Cardiac fibroblast (primary cell): Measurements from ENCODE around the gene STON2.

Experiments used
- DNase-seq, 2 donors: peaks; one replicate each; pipeline versions ENCODE4 v3.0.0 to v3.0.0-alpha.2; 2010; ENCODE audit warnings: low read depth in 2 of 2
- H3K4me3 ChIP-seq, 2 donors: replicated peaks in 1 of 2; 1 replicate in 1 of 2; 2 replicates in 1 of 2; pipeline ENCODE4 v1.5.1; 2011; ENCODE audit warnings: low read depth in 2 of 2, low read length in 2 of 2, mild to moderate bottlenecking in 2 of 2, moderate library complexity in 1 of 2
- TF ChIP-seq, protein P1 (sequence below): IDR thresholded peaks from one replicate; pipeline ENCODE4 v1.5.1; 2011; ENCODE audit warnings: low read depth, mild to moderate bottlenecking, low read length, inconsistent platforms

Gene STON2

DNA sequence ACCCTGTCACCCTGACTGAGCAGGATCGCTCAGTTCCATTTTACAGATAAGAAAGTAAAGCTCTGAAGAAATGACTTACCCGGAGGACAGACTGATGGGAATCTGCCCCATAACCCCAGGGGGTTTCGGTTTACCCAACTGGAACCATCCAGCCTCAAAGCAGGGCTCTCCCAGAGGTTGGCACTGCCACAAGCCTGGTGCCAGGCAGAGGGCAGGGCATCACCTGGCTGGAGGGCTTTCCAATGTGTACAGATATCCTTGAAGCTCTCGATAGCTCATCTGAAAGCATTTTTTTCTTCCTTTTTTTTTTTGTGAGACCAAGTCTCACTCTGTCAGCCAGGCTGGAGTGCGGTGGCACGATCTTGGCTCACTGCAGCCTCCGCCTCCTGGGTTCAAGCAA is 33.2 kb downstream of the STON2 start:
- TF ChIP-seq, protein P1, sequence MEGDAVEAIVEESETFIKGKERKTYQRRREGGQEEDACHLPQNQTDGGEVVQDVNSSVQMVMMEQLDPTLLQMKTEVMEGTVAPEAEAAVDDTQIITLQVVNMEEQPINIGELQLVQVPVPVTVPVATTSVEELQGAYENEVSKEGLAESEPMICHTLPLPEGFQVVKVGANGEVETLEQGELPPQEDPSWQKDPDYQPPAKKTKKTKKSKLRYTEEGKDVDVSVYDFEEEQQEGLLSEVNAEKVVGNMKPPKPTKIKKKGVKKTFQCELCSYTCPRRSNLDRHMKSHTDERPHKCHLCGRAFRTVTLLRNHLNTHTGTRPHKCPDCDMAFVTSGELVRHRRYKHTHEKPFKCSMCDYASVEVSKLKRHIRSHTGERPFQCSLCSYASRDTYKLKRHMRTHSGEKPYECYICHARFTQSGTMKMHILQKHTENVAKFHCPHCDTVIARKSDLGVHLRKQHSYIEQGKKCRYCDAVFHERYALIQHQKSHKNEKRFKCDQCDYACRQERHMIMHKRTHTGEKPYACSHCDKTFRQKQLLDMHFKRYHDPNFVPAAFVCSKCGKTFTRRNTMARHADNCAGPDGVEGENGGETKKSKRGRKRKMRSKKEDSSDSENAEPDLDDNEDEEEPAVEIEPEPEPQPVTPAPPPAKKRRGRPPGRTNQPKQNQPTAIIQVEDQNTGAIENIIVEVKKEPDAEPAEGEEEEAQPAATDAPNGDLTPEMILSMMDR: no peak
- no peak overlapping the region for H3K4me3 ChIP-seq
- DNase-seq: no peak

DNA sequence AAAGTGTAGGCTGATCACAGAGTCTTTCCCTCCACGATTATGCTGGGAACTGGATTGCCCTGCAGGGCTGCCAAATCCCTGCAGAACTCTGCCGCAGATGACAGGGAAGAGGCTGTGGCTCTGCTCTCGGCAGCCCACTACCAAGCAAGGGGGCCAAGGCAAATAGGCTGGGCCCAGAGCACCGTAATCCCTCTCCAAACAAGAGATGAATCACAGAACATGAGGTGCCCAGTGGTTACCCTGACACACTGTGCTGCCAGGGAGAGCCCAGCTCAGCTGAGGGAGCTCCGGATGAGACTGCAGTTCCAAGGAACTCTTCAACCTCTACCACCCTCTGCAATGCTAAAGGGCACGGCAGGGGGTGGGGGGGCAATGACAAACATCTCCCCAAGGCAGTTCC is 33.9 kb downstream of the STON2 start:
- DNase-seq: no peak

DNA sequence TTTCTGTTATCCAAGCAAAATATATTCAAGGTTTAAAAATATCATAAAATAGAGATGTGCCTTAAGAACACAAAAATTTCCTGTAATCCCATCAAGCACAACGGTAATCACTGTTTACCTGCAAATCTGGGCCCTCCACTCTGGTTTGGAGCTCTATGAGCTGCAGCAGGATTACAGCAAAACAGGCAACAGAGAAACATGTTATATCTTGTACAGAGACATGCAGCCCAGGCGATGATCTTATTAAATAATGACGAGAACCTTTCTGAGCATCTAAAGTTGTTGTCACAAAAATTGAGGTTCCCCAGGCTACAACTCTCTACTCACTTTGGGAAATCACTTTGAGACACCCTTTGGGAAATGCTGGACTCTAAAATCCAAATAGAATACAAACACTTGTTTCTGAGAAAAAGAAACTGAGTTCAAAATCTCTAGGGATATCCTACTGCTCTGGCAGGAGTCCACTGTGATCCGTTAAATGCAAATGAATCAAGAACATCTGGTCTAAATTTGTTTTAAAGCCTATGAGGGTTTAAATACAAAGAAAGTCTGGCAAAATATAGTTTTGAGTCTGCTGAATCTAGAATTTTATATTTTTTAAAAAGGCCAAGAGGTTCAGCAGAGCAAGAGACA is 36.3 kb downstream of the STON2 start:
- no peak for DNase-seq
- H3K4me3 ChIP-seq: no peak overlapping the region
- TF ChIP-seq, protein P1: no peak

More for the DNA sequence above, 33.9 kb downstream of the STON2 start:
- no peak overlapping the region for H3K4me3 ChIP-seq
- TF ChIP-seq, protein P1: no peak

DNA sequence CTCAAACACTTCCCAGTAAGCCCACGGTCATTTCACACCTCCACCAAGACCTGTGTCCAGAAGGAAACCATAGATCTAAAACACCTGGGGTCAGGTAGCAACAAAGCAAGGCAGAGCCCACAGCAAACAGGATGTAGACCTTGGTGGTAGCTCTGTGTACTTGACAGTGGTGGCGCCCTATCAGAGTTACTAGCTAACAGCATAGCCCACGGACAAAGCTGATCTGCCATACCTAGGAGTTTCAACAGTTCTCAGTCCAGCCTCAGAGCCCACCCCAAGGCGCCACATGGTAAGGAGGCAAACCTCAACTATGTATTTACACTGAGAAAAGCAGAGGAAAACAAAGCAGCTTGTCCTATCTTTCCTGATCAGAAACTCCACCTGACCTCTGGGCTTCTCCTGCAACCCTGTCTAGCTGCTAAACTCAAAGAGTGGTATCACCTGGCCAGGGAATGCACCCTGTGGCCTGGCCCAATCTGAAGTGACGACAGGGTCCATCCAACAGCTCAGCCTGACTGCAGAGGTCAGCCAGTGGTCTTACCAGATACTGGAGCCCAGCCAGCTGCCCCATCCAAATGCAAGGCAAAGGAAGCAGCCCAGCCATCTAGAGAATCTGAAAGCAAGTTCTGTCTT is 46.3 kb downstream of the STON2 start:
- TF ChIP-seq, protein P1: no peak
- no peak for DNase-seq
- no peak overlapping the region for H3K4me3 ChIP-seq

DNA sequence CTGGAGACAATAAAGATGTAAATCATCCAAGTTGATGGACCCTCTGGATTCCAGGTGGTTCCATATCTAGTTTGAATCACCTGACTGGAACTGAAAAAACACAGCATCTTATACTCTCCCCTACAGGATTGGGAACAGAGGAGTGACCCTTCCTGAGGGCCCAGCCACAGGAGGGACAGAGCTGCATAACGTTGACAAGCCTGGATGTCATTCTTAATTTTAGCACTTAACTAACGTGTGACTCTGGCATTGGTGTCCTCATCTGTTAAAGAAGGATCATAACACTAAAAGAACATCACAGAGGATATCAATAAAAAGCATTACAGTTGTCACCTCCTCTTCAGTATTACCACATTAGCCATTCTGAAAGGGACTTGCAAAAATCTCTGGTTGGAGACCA is 47.7 kb downstream of the STON2 start:
- no peak overlapping the region for H3K4me3 ChIP-seq
- DNase-seq: no peak
- TF ChIP-seq, protein P1: no peak

DNA sequence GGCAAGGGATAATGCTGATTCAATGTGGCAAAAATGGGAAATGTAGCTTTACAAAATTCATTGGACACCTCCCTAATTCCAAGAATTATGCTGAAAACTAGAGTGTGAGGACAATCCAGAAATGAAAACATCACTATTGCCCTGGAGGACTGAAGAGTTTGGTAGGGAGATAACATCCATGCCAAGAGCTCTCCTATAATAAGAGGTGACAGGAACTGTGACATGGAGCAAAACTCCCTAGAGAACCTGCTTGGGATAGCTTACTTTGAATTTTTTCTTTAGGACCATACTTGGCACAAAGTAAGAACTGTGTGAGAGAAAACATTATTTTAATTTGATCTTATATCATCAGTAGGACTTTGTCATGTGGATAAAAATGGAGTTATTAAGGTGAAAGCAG is 48.9 kb downstream of the STON2 start:
- TF ChIP-seq, protein P1: no peak
- DNase-seq: no peak
- no peak overlapping the region for H3K4me3 ChIP-seq
